Epithelial cell of proximal tubule (primary cell): ENCODE results near the gene MGA. TPM values are rescaled to one million over a fixed set of nuclear protein-coding genes. Genes with fewer than 3 reads are reported as not detected.

ENCODE experiments used
- DNase-seq: peaks from one replicate; pipeline ENCODE4 v3.0.0-alpha.2; 2011; ENCODE audit warnings: low read depth
- H3K4me3 ChIP-seq: 2 replicates; pipeline ENCODE4 v1.5.1; 2011; ENCODE audit warnings: low read depth, mild to moderate bottlenecking, low read length
- total RNA-seq: library from RNA; depleted of rRNA; stranded (reverse); fragments of >200 nt; gene quantifications from 2 replicates; pipeline ENCODE4 v1.2.3, GENCODE V29; 2015
- TF ChIP-seq, protein P1 (sequence below): conservative IDR thresholded peaks from 2 replicates; pipeline ENCODE4 v1.5.1; 2012; ENCODE audit warnings: low read depth, mild to moderate bottlenecking, low read length

MGA gene
- total RNA-seq, 1 donor from 2014 or later: 20.8 TPM

DNA sequence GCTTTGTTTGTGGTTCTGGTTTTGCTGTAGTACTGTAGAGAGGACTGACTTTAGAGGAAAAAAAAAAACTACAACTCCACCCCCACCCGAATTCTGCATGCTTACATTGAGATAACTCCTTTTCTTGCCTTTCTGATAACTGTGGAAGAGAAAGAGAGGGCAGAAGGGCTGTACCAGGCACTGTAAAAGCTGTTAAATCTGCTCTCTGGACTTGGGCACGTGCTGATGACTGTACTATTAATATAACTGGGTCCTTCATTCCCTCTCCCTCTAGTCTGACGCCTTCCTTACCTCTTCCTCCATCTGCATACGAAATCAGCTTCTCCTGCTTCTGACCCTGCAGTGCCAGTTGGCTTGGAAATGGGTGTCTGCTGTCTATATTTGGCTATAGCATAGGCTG, 129.0 kb downstream of the MGA start:
- TF ChIP-seq, protein P1, sequence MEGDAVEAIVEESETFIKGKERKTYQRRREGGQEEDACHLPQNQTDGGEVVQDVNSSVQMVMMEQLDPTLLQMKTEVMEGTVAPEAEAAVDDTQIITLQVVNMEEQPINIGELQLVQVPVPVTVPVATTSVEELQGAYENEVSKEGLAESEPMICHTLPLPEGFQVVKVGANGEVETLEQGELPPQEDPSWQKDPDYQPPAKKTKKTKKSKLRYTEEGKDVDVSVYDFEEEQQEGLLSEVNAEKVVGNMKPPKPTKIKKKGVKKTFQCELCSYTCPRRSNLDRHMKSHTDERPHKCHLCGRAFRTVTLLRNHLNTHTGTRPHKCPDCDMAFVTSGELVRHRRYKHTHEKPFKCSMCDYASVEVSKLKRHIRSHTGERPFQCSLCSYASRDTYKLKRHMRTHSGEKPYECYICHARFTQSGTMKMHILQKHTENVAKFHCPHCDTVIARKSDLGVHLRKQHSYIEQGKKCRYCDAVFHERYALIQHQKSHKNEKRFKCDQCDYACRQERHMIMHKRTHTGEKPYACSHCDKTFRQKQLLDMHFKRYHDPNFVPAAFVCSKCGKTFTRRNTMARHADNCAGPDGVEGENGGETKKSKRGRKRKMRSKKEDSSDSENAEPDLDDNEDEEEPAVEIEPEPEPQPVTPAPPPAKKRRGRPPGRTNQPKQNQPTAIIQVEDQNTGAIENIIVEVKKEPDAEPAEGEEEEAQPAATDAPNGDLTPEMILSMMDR: no peak
- no peak for DNase-seq

DNA sequence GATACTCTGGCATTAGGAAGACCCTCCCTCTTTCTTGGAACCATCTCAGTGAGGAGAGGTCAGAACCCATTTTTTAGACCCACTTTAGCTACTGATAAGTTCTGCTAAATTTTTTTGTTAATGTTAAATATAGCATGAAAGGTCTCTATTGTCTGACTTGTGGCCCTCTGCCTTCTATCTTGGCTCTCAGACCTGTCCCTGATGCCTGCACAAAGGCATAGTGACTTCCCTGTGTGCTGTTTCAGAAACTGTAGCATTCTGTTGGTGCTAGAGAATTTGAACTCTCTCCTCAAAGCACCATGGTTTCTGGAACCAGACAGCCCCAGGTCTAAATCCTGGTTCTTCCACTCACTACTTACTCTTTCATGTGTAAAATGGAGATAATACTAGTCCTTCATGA, 129.5 kb downstream of the MGA start:
- no peak overlapping the region for H3K4me3 ChIP-seq
- DNase-seq: no peak
- TF ChIP-seq, protein P1: no peak

More for the DNA sequence above, 129.0 kb downstream of the MGA start:
- H3K4me3 ChIP-seq: no peak overlapping the region

DNA sequence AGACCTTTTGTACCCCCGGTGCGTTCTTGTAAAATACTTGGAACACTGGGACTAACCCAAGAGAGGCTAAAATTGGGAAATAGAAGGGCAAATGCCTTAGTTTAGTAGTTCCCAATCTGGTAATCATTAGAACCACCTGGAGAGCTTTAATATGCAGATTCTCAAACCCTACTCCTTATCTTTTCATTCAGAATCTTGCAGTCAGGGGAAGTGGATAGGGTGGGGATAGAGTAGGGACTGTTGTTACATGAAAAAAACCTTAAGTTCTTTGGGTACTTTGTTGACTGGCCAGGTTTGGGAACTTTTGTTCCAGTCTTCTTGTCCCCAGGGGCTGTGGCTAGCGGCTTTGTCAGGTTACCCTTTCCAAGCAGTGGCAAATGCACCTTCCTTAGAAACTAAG, 130.0 kb downstream of the MGA start:
- H3K4me3 ChIP-seq: no peak overlapping the region
- no peak for DNase-seq
- TF ChIP-seq, protein P1: no peak

DNA sequence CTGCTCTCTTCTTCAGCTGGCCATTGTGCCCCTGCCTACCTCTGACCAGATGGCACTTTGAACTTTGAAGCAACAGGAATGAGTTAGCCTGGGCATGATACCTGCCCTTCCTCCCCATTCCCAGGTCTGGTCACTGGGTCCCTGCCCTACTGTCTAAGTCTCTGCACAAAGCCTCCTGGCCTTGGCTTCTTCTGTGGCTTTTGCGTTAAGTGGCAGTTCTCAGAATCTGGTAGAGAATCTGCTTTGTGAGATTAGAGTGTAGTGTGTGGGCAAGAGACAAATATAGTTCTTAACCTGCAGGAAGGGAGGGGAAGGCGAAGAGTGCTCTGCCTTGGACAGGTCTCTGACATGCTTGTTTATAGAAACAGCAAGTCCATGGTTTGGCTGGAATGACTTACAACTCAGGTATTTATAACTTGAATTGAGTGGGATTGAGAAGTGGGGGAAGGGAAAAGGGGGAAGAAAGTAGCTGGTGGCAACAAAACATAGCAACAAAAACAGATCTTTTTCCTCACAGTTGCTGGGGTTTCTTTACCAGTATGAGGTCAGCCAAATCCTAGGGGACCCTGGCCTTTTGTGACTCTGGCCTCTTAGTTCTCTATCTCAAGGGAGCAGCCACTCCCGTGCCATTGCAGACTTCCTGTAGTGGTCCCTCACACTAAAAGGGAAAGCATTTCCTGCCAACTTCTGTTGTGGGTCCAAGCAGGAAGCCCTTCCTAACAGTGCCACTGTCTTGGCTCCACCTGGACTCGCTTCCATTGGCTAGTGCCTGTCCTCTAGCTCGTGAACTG, 130.7 kb downstream of the MGA start:
- TF ChIP-seq, protein P1: no peak
- DNase-seq: no peak
- no peak overlapping the region for H3K4me3 ChIP-seq

DNA sequence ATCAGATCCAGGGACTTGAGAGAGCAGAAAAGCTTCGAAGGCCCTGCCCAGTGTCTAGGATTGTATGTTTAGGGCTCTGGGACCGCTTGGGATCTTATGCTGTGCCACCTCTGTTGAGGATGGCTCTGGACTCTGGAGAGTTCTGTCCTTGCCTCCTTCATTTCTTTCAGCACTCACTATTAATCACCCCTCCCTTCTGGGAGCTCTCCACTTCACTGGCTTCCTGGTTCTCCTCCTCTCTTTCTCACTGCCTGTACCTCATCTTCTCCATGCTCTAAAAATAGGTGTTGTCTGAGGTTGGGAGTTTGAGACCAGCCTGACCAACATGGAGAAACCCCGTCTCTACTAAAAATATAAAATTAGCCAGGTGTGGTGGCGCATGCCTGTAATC, 131.3 kb downstream of the MGA start:
- TF ChIP-seq, protein P1: no peak
- H3K4me3 ChIP-seq: no peak overlapping the region

DNA sequence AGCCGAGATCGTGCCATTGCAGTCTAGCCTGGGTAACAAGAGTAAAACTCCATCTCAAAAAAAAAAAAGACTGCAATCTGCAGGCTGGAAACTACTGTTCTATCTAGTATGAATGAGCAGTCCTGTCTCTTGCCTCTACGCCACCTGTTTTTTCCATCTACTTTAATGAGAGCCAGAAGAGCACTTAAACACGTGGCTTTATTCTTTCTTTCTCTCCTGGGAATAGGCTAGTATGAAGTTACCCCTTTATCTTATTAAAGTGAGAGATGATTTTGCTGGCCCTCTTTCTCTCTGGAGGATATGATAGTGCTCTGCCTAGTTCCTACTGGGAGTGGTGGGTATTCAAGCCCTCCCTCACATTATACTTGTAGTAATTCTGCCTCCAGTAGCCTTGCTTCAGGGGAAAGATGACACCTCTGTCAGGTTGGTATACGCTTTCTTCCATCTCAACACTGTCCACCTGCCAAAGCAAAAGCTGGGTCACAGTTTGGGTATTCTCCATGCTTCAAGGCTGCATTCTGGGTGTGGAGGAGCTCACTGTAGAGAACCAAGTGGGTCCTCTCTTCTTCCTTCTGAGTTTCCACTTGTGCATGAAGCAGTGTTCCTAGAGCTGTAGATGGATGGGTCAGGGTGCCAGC, 131.9 kb downstream of the MGA start:
- TF ChIP-seq, protein P1: no peak
- no peak overlapping the region for H3K4me3 ChIP-seq
- no peak for DNase-seq

More for the DNA sequence above, 131.3 kb downstream of the MGA start:
- no peak for DNase-seq
